ENCODE measurements around the gene P2RY2. TPM values are rescaled to one million over a fixed set of nuclear protein-coding genes. Genes with fewer than 3 reads are reported as not detected.

P2RY2 gene
- total RNA-seq, 2 experiments from 2014 or later: not detected

GRCh38 chr11:73205661-73206343 is 12.3 kb upstream of the P2RY2 start:
- no peak overlapping the region for H3K27ac ChIP-seq (ENCODE audit: low read depth, low read length, poor library complexity, severe bottlenecking)
- intact Hi-C loops (cut with micrococcal nuclease; ENCODE audit: unreplicated experiment): no loop called here
- no peak overlapping the region for H2AFZ ChIP-seq (ENCODE audit: low read length)
- TF ChIP-seq EZH2phosphoT487 (IDR thresholded peaks at IDR 0.05; ENCODE audit: borderline replicate concordance, low read depth, low read length) (no peak), CTCF (conservative IDR thresholded peaks at IDR 0.05; ENCODE audit: low read length) (no peak)
- H3K4me1 ChIP-seq (ENCODE audit: insufficient read depth, low read length, poor library complexity, severe bottlenecking): no peaks in the 10 kb centered on the region
- H3K36me3 ChIP-seq (ENCODE audit: insufficient read depth, low read length): no peaks in the 10 kb centered on the region
- CTCF ChIA-PET (ENCODE audit: unreplicated experiment): interaction anchor here (1.0 kb wide), 1 partner anchor 39 kb away, joined by 3 read pairs; no protein-coding TSS in a partner anchor
- no TSS peak for BruUV-seq (replicated peaks)
- no peaks in the 10 kb centered on the region for H4K20me1 ChIP-seq (ENCODE audit: insufficient read depth, low read length)
- no peak for DNase-seq (ENCODE audit: low spot score)
- no peak overlapping the region for H3K4me2 ChIP-seq (ENCODE audit: low read length)
- H3K9me3 ChIP-seq (ENCODE audit: low read length): no peaks in the 10 kb centered on the region
- POLR2A ChIA-PET: interaction anchor here (0.6 kb wide), 1 partner anchor 99 kb away, joined by 4 read pairs; no protein-coding TSS in a partner anchor
- no peaks in the 10 kb centered on the region for H3K9me2 ChIP-seq (ENCODE audit: insufficient read depth, low read length)
- H3K4me3 ChIP-seq (ENCODE audit: low read depth, low read length, poor library complexity, severe bottlenecking): no peak overlapping the region
- no peaks in the 10 kb centered on the region for H3K79me2 ChIP-seq (ENCODE audit: insufficient read depth, low read depth, low read length)

GRCh38 chr11:73206801-73207200 is 11.3 kb upstream of the P2RY2 start:
- TF ChIP-seq CTCF (conservative IDR thresholded peaks at IDR 0.05; ENCODE audit: low read length): no peak
- TF ChIP-seq EZH2phosphoT487 (IDR thresholded peaks at IDR 0.05; ENCODE audit: borderline replicate concordance, low read depth, low read length): no peak
- Histone ChIP-seq H4K20me1 (ENCODE audit: insufficient read depth, low read length) (no peaks in the 10 kb centered on the region), H3K9me2 (ENCODE audit: insufficient read depth, low read length) (no peaks in the 10 kb centered on the region), H2AFZ (ENCODE audit: low read length) (no peak overlapping the region), H3K4me2 (ENCODE audit: low read length) (no peak overlapping the region), H3K79me2 (ENCODE audit: insufficient read depth, low read depth, low read length) (no peaks in the 10 kb centered on the region), H3K4me1 (ENCODE audit: insufficient read depth, low read length, poor library complexity, severe bottlenecking) (no peaks in the 10 kb centered on the region), H3K36me3 (ENCODE audit: insufficient read depth, low read length) (no peaks in the 10 kb centered on the region), H3K9me3 (ENCODE audit: low read length) (no peaks in the 10 kb centered on the region), H3K27ac (ENCODE audit: low read depth, low read length, poor library complexity, severe bottlenecking) (no peak overlapping the region), H3K4me3 (ENCODE audit: low read depth, low read length, poor library complexity, severe bottlenecking) (no peak overlapping the region)
- intact Hi-C loops (cut with micrococcal nuclease; ENCODE audit: unreplicated experiment): no loop called here
- BruUV-seq (replicated peaks): no TSS peak
- DNase-seq (ENCODE audit: low spot score): no peak
- POLR2A ChIA-PET: interaction anchor here (1.0 kb wide), 1 partner anchor 8 kb away, joined by 4 read pairs; no protein-coding TSS in a partner anchor
- CTCF ChIA-PET (ENCODE audit: unreplicated experiment): interaction anchor here (1.0 kb wide), 1 partner anchor 38 kb away, joined by 3 read pairs; no protein-coding TSS in a partner anchor

GRCh38 chr11:73209892-73210291 is 8.2 kb upstream of the P2RY2 start:
- no peak overlapping the region for H2AFZ ChIP-seq (ENCODE audit: low read length)
- POLR2A ChIA-PET: interaction anchor here (0.6 kb wide), 1 partner anchor 1290 kb away, joined by 3 read pairs; no protein-coding TSS in a partner anchor
- DNase-seq (ENCODE audit: low spot score): no peak
- CTCF ChIA-PET (ENCODE audit: unreplicated experiment): no interaction called here
- BruUV-seq (replicated peaks): no TSS peak
- H3K4me3 ChIP-seq (ENCODE audit: low read depth, low read length, poor library complexity, severe bottlenecking): no peak overlapping the region
- no peaks in the 10 kb centered on the region for H3K36me3 ChIP-seq (ENCODE audit: insufficient read depth, low read length)
- H3K4me2 ChIP-seq (ENCODE audit: low read length): no peak overlapping the region
- H3K9me2 ChIP-seq (ENCODE audit: insufficient read depth, low read length): no peaks in the 10 kb centered on the region
- no peak overlapping the region for H3K27ac ChIP-seq (ENCODE audit: low read depth, low read length, poor library complexity, severe bottlenecking)
- no peaks in the 10 kb centered on the region for H3K9me3 ChIP-seq (ENCODE audit: low read length)
- peaks cover 8% of the 10 kb centered on the region for H3K4me1 ChIP-seq (ENCODE audit: insufficient read depth, low read length, poor library complexity, severe bottlenecking)
- no peaks in the 10 kb centered on the region for H3K79me2 ChIP-seq (ENCODE audit: insufficient read depth, low read depth, low read length)
- no peaks in the 10 kb centered on the region for H4K20me1 ChIP-seq (ENCODE audit: insufficient read depth, low read length)
- intact Hi-C loops (cut with micrococcal nuclease; ENCODE audit: unreplicated experiment): no loop called here
- TF ChIP-seq CTCF (conservative IDR thresholded peaks at IDR 0.05; ENCODE audit: low read length) (no peak), EZH2phosphoT487 (IDR thresholded peaks at IDR 0.05; ENCODE audit: borderline replicate concordance, low read depth, low read length) (no peak)

All from OCI-LY7 (cell line).